Hepatocyte (in vitro differentiated cells): ENCODE measurements around the gene PLLP. TPM values are rescaled to one million over a fixed set of nuclear protein-coding genes. Genes with fewer than 3 reads are reported as not detected.

Experiments
- DNase-seq: peaks from one replicate; pipeline ENCODE4 v3.0.0-alpha.2; 2016; ENCODE audit warnings: low spot score
- H2AFZ ChIP-seq: fragments of 200-600 bp; sonication (generic); 2 replicates; pipeline ENCODE4 v1.6.0; 2016; ENCODE audit warnings: antibody characterized with exemption, mild to moderate bottlenecking
- H3K27ac ChIP-seq: fragments of 200-600 bp; sonication (generic); 2 replicates; pipeline ENCODE4 v1.5.1; 2016; ENCODE audit warnings: mild to moderate bottlenecking
- H3K27me3 ChIP-seq: fragments of 200-600 bp; sonication (generic); 2 replicates; pipeline ENCODE4 v1.6.1; 2016
- H3K36me3 ChIP-seq: fragments of 200-600 bp; sonication (generic); replicated peaks from 2 replicates; pipeline ENCODE4 v1.5.1; 2016; ENCODE audit warnings: low read depth; ENCODE audit not compliant: insufficient read depth
- H3K4me1 ChIP-seq: fragments of 200-600 bp; sonication (generic); 2 replicates; pipeline ENCODE4 v1.5.1; 2016; ENCODE audit warnings: mild to moderate bottlenecking, moderate library complexity; ENCODE audit not compliant: insufficient read depth
- H3K4me2 ChIP-seq: fragments of 200-600 bp; sonication (generic); 2 replicates; pipeline ENCODE4 v1.6.0; 2016
- H3K4me3 ChIP-seq: fragments of 200-600 bp; sonication (generic); 2 replicates; pipeline ENCODE4 v1.5.1; 2016; ENCODE audit warnings: mild to moderate bottlenecking
- H3K79me2 ChIP-seq: fragments of 200-600 bp; sonication (generic); 2 replicates; pipeline ENCODE4 v1.6.0; 2017; ENCODE audit warnings: mild to moderate bottlenecking
- H3K9me2 ChIP-seq: fragments of 200-600 bp; sonication (generic); replicated peaks from 2 replicates; pipeline ENCODE4 v1.6.0; 2017; ENCODE audit warnings: mild to moderate bottlenecking; ENCODE audit not compliant: insufficient read depth
- H3K9me3 ChIP-seq: fragments of 200-600 bp; sonication (generic); 2 replicates; pipeline ENCODE4 v1.5.1; 2016; ENCODE audit warnings: low read depth, mild to moderate bottlenecking
- H4K20me1 ChIP-seq: fragments of 200-600 bp; sonication (generic); 2 replicates; pipeline ENCODE4 v1.6.0; 2016; ENCODE audit warnings: mild to moderate bottlenecking; ENCODE audit not compliant: insufficient read depth, poor library complexity, severe bottlenecking
- EZH2 ChIP-seq: fragments of 200-600 bp; sonication (generic); IDR thresholded peaks from 2 replicates; pipeline ENCODE4 v1.6.1; 2016; ENCODE audit warnings: antibody characterized with exemption, mild to moderate bottlenecking, borderline replicate concordance
- EZH2phosphoT487 ChIP-seq: fragments of 200-600 bp; sonication (generic); IDR thresholded peaks from one replicate; pipeline ENCODE4 v1.6.1; 2018; ENCODE audit warnings: antibody characterized with exemption, mild to moderate bottlenecking, low read depth, moderate library complexity; ENCODE audit not compliant: unreplicated experiment, severe bottlenecking
- WGBS: methylation state at CpG from one replicate; pipeline ENCODE4 v1.1.6; 2016; ENCODE audit warnings: low lambda C conversion rate; ENCODE audit errors: missing lambda C conversion rate; 5-methylcytosine and 5-hydroxymethylcytosine counted together
- polyA plus RNA-seq: library from polyadenylated mRNA; unstranded; fragments of >200 nt; fragmentation: Nextera tagmentation; extraction: Ambion mirVana; gene quantifications from 2 replicates; pipeline ENCODE4 v1.2.1, GENCODE V29; 2016
- total RNA-seq: library from RNA; depleted of rRNA; stranded (reverse); fragments of >200 nt; gene quantifications from 2 replicates; pipeline ENCODE4 v1.2.3, GENCODE V29; 2014
- TF ChIP-seq, protein P1 (sequence below): fragments of 200-600 bp; sonication (generic); IDR thresholded peaks from 2 replicates; pipeline ENCODE4 v1.5.1; 2016; ENCODE audit warnings: antibody characterized with exemption, mild to moderate bottlenecking; ENCODE audit not compliant: poor library complexity

PLLP gene
- total and polyA plus RNA-seq, 2 experiments from 2014 or later = 38.7 to 42.3 TPM

DNA sequence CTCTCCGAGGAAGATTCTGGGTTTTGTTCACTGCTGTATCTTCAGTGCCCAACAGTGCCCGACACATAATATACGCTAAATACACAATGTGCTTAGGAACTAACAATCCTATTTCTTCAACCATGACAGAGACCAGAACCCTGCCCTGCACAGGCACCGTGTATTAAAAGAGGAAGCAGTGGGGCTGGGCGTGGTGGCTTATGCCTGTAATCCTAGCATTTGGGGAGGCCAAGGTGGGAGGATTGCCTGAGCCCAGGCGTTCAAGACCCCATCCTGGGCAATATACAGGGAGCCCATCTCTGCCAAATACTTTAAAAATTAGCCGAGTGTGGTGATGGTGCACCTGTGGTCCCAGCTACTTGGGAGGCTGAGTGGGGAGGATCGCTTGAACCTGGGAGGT is 20.1 kb downstream of the PLLP start:
- H2AFZ ChIP-seq = no peak overlapping the region
- no peak overlapping the region for H3K4me3 ChIP-seq
- no peak for DNase-seq
- H3K9me2 ChIP-seq = no peaks in the 10 kb centered on the region
- no peaks in the 10 kb centered on the region for H3K36me3 ChIP-seq
- no peak overlapping the region for H3K4me2 ChIP-seq
- H3K9me3 ChIP-seq = no peaks in the 10 kb centered on the region
- TF ChIP-seq, protein P1, sequence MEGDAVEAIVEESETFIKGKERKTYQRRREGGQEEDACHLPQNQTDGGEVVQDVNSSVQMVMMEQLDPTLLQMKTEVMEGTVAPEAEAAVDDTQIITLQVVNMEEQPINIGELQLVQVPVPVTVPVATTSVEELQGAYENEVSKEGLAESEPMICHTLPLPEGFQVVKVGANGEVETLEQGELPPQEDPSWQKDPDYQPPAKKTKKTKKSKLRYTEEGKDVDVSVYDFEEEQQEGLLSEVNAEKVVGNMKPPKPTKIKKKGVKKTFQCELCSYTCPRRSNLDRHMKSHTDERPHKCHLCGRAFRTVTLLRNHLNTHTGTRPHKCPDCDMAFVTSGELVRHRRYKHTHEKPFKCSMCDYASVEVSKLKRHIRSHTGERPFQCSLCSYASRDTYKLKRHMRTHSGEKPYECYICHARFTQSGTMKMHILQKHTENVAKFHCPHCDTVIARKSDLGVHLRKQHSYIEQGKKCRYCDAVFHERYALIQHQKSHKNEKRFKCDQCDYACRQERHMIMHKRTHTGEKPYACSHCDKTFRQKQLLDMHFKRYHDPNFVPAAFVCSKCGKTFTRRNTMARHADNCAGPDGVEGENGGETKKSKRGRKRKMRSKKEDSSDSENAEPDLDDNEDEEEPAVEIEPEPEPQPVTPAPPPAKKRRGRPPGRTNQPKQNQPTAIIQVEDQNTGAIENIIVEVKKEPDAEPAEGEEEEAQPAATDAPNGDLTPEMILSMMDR = no peak
- peaks cover 28% of the 10 kb centered on the region for H3K79me2 ChIP-seq
- peak overlapping the region; percentile 99 for H3K27ac ChIP-seq
- peaks cover 43% of the 10 kb centered on the region for H3K4me1 ChIP-seq
- H4K20me1 ChIP-seq = no peaks in the 10 kb centered on the region
- WGBS = 83% methylated on average over 8 of the region's 8 CpGs
- no peaks in the 10 kb centered on the region for H3K27me3 ChIP-seq

DNA sequence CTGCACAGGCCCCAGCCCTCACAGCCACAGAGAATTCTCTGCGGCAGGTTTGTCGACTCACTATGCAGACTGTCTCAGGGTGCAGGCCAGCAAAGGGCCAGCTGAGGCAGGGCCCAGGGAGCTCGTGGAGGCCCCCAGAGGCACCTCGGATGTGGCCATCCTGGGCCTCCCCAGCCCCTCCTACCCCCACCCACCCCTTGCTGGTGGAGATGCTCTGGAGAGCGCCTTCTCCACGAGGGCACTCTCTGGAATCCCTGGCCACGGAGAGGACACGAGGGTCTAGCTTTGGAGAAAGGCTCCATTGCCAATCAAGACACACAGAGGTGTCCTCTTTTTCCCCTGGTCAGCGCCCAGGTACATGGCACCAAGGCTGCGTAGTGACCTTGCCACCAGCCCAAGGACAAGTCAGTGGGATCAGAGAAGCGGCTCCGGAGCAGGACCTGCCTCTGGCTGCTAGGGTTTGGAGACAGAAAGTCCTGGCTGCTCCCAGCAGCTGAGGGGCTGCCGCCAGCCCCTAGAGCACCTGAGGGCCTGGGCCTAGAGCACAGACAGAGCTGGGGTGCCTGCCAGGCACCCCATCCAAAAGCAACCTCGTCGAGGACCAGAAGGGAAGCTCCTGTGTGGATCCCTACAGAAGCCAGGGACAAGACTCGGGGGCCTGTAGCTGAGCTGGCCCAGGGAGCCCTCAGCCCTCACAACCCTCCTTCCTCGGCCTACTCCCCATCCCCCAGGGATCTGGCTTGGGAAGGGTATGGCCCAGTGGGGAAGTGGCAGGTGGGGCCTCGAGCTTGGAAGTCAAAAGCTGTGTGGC is 20.7 kb downstream of the PLLP start:
- H3K27ac ChIP-seq = peak overlapping the region; percentile 99
- no peaks in the 10 kb centered on the region for H3K9me3 ChIP-seq
- no peaks in the 10 kb centered on the region for H3K36me3 ChIP-seq
- WGBS = 95% methylated on average over 16 of the region's 18 CpGs
- H4K20me1 ChIP-seq = no peaks in the 10 kb centered on the region
- H2AFZ ChIP-seq = no peak overlapping the region
- H3K9me2 ChIP-seq = no peaks in the 10 kb centered on the region
- no peak for DNase-seq
- no peak overlapping the region for H3K4me3 ChIP-seq
- peaks cover 37% of the 10 kb centered on the region for H3K4me1 ChIP-seq
- H3K27me3 ChIP-seq = no peaks in the 10 kb centered on the region
- no peak for TF ChIP-seq EZH2
- H3K79me2 ChIP-seq = peaks cover 28% of the 10 kb centered on the region
- H3K4me2 ChIP-seq = no peak overlapping the region

DNA sequence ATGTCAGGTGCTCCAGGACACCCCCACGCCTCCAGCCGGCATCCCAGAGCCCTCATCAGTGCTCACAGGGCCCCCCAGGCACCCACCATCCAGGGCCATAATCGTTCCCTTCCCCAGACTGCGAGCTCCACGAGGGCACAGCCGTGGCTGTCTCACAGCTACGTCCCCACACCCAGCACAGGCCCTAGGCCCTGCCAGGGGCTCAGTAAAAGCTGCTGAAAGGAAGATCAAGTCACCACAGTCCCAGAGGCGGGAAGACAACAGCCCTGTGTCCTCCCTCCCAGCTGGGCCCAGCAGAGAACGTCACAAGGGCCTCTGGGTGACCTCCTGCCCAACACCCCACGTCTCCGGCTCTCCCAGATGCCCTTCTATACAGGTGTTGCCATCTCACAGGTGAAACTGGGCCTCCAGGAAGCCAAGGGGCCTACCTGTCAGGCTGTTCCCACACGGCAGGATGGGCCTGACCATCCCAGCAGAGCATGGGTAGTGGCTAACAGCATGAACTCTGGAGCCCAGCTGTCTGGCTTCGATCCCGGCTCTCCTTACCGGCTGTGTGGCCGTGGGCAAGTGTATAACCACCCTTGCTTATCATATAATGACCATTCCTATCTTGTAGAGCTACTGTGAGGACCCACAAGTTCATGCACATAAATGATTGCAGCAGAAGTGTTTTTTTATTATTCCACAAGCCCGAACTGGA is 21.5 kb downstream of the PLLP start:
- H4K20me1 ChIP-seq = no peaks in the 10 kb centered on the region
- no peak overlapping the region for H3K4me3 ChIP-seq
- H2AFZ ChIP-seq = no peak overlapping the region
- H3K4me2 ChIP-seq = no peak overlapping the region
- no peaks in the 10 kb centered on the region for H3K9me3 ChIP-seq
- H3K27me3 ChIP-seq = no peaks in the 10 kb centered on the region
- H3K9me2 ChIP-seq = no peaks in the 10 kb centered on the region
- DNase-seq = no peak
- WGBS = 88% methylated on average over 17 of the region's 17 CpGs
- peaks cover 30% of the 10 kb centered on the region for H3K4me1 ChIP-seq
- no peak for TF ChIP-seq EZH2
- TF ChIP-seq, protein P1 = no peak
- TF ChIP-seq EZH2phosphoT487 = no peak
- H3K36me3 ChIP-seq = no peaks in the 10 kb centered on the region
- H3K27ac ChIP-seq = no peak overlapping the region
- peaks cover 23% of the 10 kb centered on the region for H3K79me2 ChIP-seq

DNA sequence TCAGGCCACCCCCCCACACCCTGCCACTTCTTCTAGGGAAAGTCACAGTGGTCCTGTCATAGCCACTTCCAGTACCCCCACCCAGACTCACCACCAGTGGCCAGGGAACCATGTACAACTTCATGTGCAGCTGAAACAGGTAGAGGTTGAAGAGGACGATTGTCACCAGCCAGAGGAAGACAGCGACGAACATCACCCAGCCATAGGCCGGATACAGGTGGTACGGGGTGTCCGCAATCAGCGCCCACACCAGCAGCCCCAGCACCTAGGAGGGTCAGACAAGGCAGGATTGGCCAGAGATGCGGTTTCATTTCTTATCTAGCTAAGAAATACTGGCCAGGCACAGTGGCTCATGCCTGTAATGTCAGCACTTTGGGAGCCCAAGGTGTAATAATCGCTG is 22.7 kb downstream of the PLLP start:
- peaks cover 13% of the 10 kb centered on the region for H3K79me2 ChIP-seq
- H4K20me1 ChIP-seq = no peaks in the 10 kb centered on the region
- H3K4me3 ChIP-seq = no peak overlapping the region
- H3K36me3 ChIP-seq = no peaks in the 10 kb centered on the region
- peak overlapping the region; percentile 85 for H3K27ac ChIP-seq
- peaks cover 25% of the 10 kb centered on the region for H3K4me1 ChIP-seq
- no peak for TF ChIP-seq EZH2phosphoT487
- TF ChIP-seq, protein P1 = no peak
- no peak for TF ChIP-seq EZH2
- H3K27me3 ChIP-seq = no peaks in the 10 kb centered on the region
- DNase-seq = no peak
- H3K4me2 ChIP-seq = no peak overlapping the region
- no peaks in the 10 kb centered on the region for H3K9me3 ChIP-seq
- WGBS = 96% methylated on average over 9 of the region's 9 CpGs
- H2AFZ ChIP-seq = no peak overlapping the region
- no peaks in the 10 kb centered on the region for H3K9me2 ChIP-seq
